Muscle of back (tissue), 11 donors: ENCODE data around the gene C1orf185. TPM values are rescaled to one million over a fixed set of nuclear protein-coding genes. Genes with fewer than 3 reads are reported as not detected.
A peak's percentile ranks its signal among the peaks of the same experiment; 100 is the strongest.
"Not testable (repeated sequence)": the region's sequence is repeated elsewhere in the genome, so short reads cannot be mapped to it uniquely, and the experiment has no call there.

Experiments used
- DNase-seq, 3 donors: peaks; one replicate each; pipeline versions ENCODE4 v3.0.0 to v3.0.0-alpha.2; 2013
- polyA plus RNA-seq, 10 donors: library from polyadenylated mRNA; unstranded; fragments of 120-200 nt; gene quantifications; one replicate each; pipeline ENCODE4 v1.2.1, GENCODE V29; 2013; ENCODE audit not compliant: insufficient read length in 10 of 10

The C1orf185 gene
- polyA plus RNA-seq, 10 donors = not detected

- DNase-seq = no peak
Measured at GRCh38 chr1:51133045-51133444, 31.0 kb downstream of the C1orf185 start.

- not testable (repeated sequence) for DNase-seq
Measured at GRCh38 chr1:51137696-51138095, 35.7 kb downstream of the C1orf185 start.

- DNase-seq = no peak
Measured at GRCh38 chr1:51139474-51139873, 37.4 kb downstream of the C1orf185 start.

DNA sequence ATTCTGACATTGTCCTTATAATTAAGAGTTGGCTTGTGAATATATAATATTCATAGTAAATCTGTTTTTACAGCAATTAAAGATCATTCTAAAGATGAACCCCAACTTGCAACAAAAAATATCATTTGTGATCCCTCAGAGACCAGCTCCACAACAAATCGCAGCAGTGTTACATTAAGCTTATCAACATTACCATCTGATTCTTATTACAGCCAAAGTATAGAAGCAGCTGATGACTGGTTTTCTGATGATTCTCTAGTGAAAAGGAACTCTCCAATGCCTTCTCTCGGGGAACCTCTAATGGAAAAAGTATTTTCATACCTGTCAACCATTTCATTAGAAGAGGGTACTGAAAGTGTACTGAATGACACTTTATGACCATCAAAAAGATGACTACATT, 45.4 kb downstream of the C1orf185 start:
- no peak for DNase-seq

- no peak for DNase-seq
Measured at GRCh38 chr1:51154776-51155175, 52.7 kb downstream of the C1orf185 start.

DNA sequence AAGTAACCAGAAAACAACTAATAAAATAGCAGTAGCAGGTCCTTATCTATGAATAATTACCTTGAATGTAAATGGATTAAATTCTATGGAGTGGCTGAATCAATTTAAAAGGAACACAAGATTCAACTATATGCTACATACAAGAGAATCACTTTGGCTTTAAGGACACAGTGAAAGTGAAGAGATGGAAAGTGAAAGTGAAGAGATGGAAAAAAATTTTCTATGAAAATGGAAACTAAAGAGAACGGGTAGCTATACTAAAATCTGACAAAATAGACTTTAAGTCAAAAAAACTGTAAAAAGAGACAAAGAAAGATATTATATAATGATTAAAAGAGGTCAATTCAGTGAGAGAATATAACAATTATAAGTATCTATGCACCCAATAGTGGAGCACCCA, 54.7 kb downstream of the C1orf185 start:
- DNase-seq = no peak

- DNase-seq = no peak
Measured at GRCh38 chr1:51157395-51157794, 55.4 kb downstream of the C1orf185 start.

DNA sequence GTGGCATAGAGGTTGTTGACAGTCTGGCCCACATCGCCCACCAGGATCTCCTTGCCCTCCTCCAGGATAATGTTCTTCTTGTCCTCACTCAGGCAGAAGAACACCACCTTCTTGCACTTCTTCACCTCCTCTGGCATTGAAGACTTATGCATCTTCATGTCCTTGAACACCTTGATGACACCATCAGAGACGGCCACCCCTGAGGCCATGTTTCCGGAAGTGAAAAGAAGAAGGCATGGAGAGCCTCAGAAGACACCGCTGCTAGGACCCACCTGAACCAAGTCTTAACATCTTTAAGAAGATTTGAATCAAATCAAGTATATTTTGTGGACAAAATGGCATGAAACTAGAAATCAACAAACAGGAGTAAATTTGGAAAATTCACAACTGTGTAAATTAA, 56.2 kb downstream of the C1orf185 start:
- DNase-seq = no peak

GRCh38 chr1:51162560-51162959, 60.5 kb downstream of the C1orf185 start:
- DNase-seq = not testable (repeated sequence)

GRCh38 chr1:51165540-51165939, 63.5 kb downstream of the C1orf185 start:
- DNase-seq = no peak

DNA sequence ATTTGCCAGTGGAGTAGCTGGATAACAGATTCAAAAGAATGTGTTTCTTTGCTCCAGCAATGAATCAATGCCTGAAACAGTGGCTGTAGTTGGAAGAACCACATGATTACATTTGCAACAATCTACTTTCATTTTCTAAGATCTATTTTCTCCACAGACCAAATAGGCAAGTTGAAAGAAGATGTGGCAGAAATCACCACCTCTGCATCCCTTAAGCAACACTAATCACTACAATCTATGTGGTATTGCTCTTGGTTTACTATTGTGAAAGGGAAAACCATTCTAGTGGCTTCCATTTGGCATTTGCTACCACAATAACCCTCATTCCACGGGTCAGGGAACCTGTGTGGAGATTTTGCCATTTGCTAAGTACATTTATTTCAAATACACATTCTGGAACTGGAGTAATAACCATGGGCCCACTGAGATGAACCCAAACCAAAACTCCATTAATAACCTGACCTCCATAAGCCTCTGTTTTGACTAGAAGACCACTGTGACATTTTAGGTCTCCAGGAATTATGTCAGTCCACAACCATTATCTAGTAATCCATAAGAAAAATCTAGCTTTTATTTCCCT, 66.3 kb downstream of the C1orf185 start:
- no peak for DNase-seq

DNA sequence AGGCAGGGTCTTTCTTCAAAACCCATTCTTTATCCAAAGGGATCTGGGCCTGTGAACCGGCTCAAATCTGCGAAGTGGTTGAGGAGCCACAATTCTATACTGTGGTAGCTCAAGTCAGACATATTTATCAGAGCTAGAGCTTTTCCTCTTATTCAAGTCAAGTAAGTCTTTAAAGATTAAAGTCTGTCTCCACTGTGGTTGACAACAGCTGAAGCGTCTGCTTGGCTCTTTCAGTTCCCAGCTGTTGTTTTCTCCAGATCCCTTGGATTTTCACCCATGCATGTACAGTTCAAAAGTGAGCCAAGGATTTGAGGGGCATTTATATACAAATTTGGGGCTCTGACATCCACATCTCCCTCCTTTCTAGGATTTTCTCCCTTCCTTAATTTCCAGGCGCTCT, 66.9 kb downstream of the C1orf185 start:
- DNase-seq = peak in 1 of 3 donors; percentile 12

GRCh38 chr1:51170342-51170741, 68.3 kb downstream of the C1orf185 start:
- no peak for DNase-seq

- no peak for DNase-seq
Measured at GRCh38 chr1:51172811-51173210, 70.8 kb downstream of the C1orf185 start.

- DNase-seq = no peak
Measured at GRCh38 chr1:51175278-51175677, 73.2 kb downstream of the C1orf185 start.

- DNase-seq = not testable (repeated sequence)
Measured at GRCh38 chr1:51177988-51178387, 76.0 kb downstream of the C1orf185 start.

GRCh38 chr1:51188230-51188629, 86.2 kb downstream of the C1orf185 start:
- no peak for DNase-seq

GRCh38 chr1:51189421-51190073, 87.5 kb downstream of the C1orf185 start:
- peak; percentile 47 to 72 (median 65) for DNase-seq

- DNase-seq = no peak
Measured at GRCh38 chr1:51190961-51191360, 88.9 kb downstream of the C1orf185 start.

DNA sequence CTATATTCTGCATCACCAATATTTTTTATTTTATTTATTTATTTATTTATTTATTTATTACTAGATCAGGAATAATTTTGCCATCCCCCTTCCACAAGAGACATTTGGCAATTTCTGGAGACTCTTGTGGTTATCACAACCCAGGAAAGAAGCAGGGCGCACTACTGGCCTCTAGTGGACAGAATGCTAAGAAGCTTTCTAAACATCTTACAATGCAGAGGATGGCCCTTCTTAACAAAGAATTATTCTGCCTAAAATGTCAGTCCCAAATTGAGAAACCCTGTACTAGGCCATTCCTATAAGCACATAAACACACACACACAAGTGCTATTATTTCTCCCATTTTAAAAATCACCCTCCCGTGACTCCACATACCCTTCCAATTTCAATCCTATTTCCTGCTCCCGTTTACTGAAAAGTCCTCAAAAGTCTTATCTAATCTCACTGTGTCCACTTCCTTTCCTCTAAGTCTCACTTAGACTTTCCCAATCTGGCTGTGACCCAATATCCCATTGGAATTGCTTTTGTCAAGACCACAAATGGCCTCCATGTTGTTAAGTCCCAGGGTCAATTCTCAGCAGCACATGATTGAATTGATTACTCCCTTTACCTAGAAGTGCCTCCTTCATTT, 90.3 kb downstream of the C1orf185 start:
- DNase-seq = peak; percentile 66 to 77 (median 67)

DNA sequence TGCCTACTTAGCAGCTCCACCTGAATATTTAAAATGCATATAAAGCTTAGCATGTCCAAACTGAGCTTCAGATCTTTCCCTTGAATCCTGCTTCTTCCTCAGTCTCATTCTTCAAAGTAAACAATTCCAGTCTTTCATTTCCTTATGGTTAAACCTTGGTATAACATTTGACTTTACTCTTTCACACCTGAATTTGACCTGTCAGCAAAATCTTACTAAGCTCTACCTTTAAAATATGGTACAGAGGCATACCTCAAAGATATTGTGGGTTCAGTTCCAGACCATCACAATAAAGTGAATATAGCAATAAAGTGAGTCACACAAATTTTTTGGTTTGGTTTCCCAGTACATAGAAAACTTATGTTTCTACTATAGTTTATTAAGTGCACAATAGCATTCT, 91.5 kb downstream of the C1orf185 start:
- DNase-seq = no peak
